ENCODE data around the gene PGLYRP3. TPM values are rescaled to one million over a fixed set of nuclear protein-coding genes. Genes with fewer than 3 reads are reported as not detected.
"Not testable (repeated sequence)": the region's sequence is repeated elsewhere in the genome, so short reads cannot be mapped to it uniquely, and the experiment has no call there.

Gene PGLYRP3
- total and polyA plus RNA-seq, 2 experiments from 2014 or later = not detected

DNA sequence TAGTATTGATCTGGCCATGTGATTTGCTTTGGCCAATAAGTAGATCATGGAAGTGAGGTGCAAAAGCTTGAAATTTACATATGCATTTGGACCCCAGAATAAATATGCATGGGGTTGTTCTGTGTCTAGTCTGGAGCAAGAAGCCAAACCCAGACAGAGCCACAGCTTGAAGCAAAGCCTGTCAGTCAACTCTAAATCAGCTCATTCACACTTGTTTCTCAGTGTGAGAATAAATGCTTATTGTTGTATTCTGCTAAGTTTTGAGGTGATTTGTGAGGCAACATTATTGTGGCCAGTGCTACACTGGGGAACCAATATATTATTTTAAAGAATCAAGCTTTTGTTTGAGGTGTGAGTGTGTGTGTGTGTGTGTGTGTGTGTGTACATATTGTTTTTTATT is 12.2 kb upstream of the PGLYRP3 start:
- TF ChIP-seq, protein P1, sequence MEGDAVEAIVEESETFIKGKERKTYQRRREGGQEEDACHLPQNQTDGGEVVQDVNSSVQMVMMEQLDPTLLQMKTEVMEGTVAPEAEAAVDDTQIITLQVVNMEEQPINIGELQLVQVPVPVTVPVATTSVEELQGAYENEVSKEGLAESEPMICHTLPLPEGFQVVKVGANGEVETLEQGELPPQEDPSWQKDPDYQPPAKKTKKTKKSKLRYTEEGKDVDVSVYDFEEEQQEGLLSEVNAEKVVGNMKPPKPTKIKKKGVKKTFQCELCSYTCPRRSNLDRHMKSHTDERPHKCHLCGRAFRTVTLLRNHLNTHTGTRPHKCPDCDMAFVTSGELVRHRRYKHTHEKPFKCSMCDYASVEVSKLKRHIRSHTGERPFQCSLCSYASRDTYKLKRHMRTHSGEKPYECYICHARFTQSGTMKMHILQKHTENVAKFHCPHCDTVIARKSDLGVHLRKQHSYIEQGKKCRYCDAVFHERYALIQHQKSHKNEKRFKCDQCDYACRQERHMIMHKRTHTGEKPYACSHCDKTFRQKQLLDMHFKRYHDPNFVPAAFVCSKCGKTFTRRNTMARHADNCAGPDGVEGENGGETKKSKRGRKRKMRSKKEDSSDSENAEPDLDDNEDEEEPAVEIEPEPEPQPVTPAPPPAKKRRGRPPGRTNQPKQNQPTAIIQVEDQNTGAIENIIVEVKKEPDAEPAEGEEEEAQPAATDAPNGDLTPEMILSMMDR (IDR thresholded peaks at IDR 0.05; ENCODE audit: poor library complexity) = no peak
- no peak for TF ChIP-seq EZH2phosphoT487 (IDR thresholded peaks at IDR 0.05; ENCODE audit: low read depth, severe bottlenecking, unreplicated experiment)
- TF ChIP-seq EZH2 (IDR thresholded peaks at IDR 0.05; ENCODE audit: borderline replicate concordance) = no peak
- Histone ChIP-seq H3K36me3 (replicated peaks; ENCODE audit: insufficient read depth, low read depth) (no peaks in the 10 kb centered on the region), H3K27me3 (no peaks in the 10 kb centered on the region), H3K27ac (no peak overlapping the region), H2AFZ (no peak overlapping the region), H3K4me2 (no peak overlapping the region), H3K4me3 (no peak overlapping the region), H3K4me1 (ENCODE audit: insufficient read depth) (no peaks in the 10 kb centered on the region), H4K20me1 (ENCODE audit: insufficient read depth, poor library complexity, severe bottlenecking) (no peaks in the 10 kb centered on the region), H3K79me2 (no peaks in the 10 kb centered on the region), H3K9me3 (ENCODE audit: low read depth) (no peaks in the 10 kb centered on the region), H3K9me2 (replicated peaks; ENCODE audit: insufficient read depth) (no peaks in the 10 kb centered on the region)
- no peak for DNase-seq (ENCODE audit: low spot score)

- Histone ChIP-seq H3K27me3 (no peaks in the 10 kb centered on the region), H3K36me3 (replicated peaks; ENCODE audit: insufficient read depth, low read depth) (no peaks in the 10 kb centered on the region), H3K27ac (no peak overlapping the region), H3K4me3 (no peak overlapping the region), H3K4me2 (no peak overlapping the region), H3K79me2 (no peaks in the 10 kb centered on the region), H4K20me1 (ENCODE audit: insufficient read depth, poor library complexity, severe bottlenecking) (no peaks in the 10 kb centered on the region), H3K9me3 (ENCODE audit: low read depth) (no peaks in the 10 kb centered on the region), H3K4me1 (ENCODE audit: insufficient read depth) (no peaks in the 10 kb centered on the region), H2AFZ (no peak overlapping the region), H3K9me2 (replicated peaks; ENCODE audit: insufficient read depth) (no peaks in the 10 kb centered on the region)
- TF ChIP-seq EZH2 (IDR thresholded peaks at IDR 0.05; ENCODE audit: borderline replicate concordance) (no peak), EZH2phosphoT487 (IDR thresholded peaks at IDR 0.05; ENCODE audit: low read depth, severe bottlenecking, unreplicated experiment) (no peak)
- TF ChIP-seq, protein P1 (IDR thresholded peaks at IDR 0.05; ENCODE audit: poor library complexity) = no peak
- DNase-seq (ENCODE audit: low spot score) = no peak
- 0% methylated on average over 1 of the region's 1 CpG for WGBS (ENCODE audit: low lambda C conversion rate, missing lambda C conversion rate)
Observed at GRCh38 chr1:153322568-153322967, 9.8 kb upstream of the PGLYRP3 start.

GRCh38 chr1:153318145-153318544 is 5.4 kb upstream of the PGLYRP3 start:
- not testable (repeated sequence) for H3K36me3 ChIP-seq (replicated peaks; ENCODE audit: insufficient read depth, low read depth); H3K4me2 ChIP-seq; H3K79me2 ChIP-seq; H4K20me1 ChIP-seq (ENCODE audit: insufficient read depth, poor library complexity, severe bottlenecking); H2AFZ ChIP-seq; DNase-seq (ENCODE audit: low spot score); H3K4me3 ChIP-seq; H3K4me1 ChIP-seq (ENCODE audit: insufficient read depth); H3K27ac ChIP-seq; H3K9me2 ChIP-seq (replicated peaks; ENCODE audit: insufficient read depth); H3K9me3 ChIP-seq (ENCODE audit: low read depth); H3K27me3 ChIP-seq
- WGBS (ENCODE audit: low lambda C conversion rate, missing lambda C conversion rate) = 71% methylated on average over 7 of the region's 7 CpGs

GRCh38 chr1:153316013-153316412 is 3.3 kb upstream of the PGLYRP3 start:
- not testable (repeated sequence) for H3K79me2 ChIP-seq; H3K4me2 ChIP-seq; H2AFZ ChIP-seq; H3K9me2 ChIP-seq (replicated peaks; ENCODE audit: insufficient read depth); H3K36me3 ChIP-seq (replicated peaks; ENCODE audit: insufficient read depth, low read depth); H3K27ac ChIP-seq; DNase-seq (ENCODE audit: low spot score); H4K20me1 ChIP-seq (ENCODE audit: insufficient read depth, poor library complexity, severe bottlenecking); H3K4me3 ChIP-seq; H3K9me3 ChIP-seq (ENCODE audit: low read depth); H3K4me1 ChIP-seq (ENCODE audit: insufficient read depth); H3K27me3 ChIP-seq

GRCh38 chr1:153314388-153314787 is 1.6 kb upstream of the PGLYRP3 start:
- not testable (repeated sequence) for H3K4me3 ChIP-seq; H3K4me1 ChIP-seq (ENCODE audit: insufficient read depth); DNase-seq (ENCODE audit: low spot score); H3K9me2 ChIP-seq (replicated peaks; ENCODE audit: insufficient read depth); H3K9me3 ChIP-seq (ENCODE audit: low read depth); H3K4me2 ChIP-seq; H3K79me2 ChIP-seq; H3K36me3 ChIP-seq (replicated peaks; ENCODE audit: insufficient read depth, low read depth); H4K20me1 ChIP-seq (ENCODE audit: insufficient read depth, poor library complexity, severe bottlenecking); H3K27ac ChIP-seq; H3K27me3 ChIP-seq; H2AFZ ChIP-seq
